Measurements from ENCODE around the gene PRDM16.

DNA sequence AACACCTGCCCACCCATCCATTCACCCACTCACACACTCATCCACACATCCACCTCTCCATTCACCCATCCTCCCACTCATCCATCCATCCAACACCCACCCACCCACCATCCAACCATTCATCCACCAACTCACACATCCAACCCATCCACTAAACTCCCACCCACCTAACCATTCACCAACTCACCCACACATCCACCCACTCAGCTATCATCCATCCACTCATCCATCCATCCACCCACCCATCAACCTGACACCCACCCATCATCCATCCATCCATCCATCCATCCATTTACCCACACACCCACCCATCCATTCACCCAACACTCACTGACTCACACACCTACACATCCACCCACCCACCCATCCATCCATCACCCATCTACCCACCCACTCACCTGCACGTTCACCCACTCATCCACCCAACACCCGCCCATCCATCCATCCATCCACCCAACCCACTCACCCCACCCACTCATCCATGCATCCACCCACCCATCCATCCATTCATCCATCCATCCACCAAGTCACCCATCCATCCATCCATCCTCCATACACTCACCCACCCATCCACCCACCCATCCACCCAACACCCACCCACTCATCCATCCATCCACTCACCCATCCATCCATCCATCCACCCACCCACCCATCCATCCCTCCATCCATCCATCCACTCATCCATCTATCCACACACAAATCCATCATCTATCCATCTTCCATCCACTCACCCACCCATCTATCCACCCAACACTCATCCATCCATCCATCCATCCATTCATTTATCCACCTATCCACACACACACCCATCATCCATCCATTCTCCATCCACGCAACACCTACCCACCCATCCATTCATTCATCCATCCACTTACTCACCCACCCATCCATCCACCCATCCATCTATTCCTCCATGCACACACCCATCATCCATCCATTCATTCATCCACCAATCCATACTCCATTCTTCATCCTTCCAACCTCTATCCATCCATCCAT, 17.4 kb upstream of the PRDM16 start:
- no peak for TF ChIP-seq CTCF (IDR thresholded peaks at IDR 0.05; ENCODE audit: borderline replicate concordance, extremely low read depth, low read length, poor library complexity, severe bottlenecking)
- TF ChIP-seq EZH2 (IDR thresholded peaks at IDR 0.05; ENCODE audit: borderline replicate concordance, low read depth, low read length, severe bottlenecking): no peak
